HL-60/S4 treated with phorbol 12-myristate 13-acetate at 8.2 ng/mL for 4 days and 3 days (cell line): ENCODE results near the gene SEC24D.
"Not testable (repeated sequence)": the region's sequence is repeated elsewhere in the genome, so short reads cannot be mapped to it uniquely, and the experiment has no call there.

Experiments used
- in situ Hi-C: fragments of 300-500 bp; cut with MboI; formaldehyde crosslinking; loops from 2 replicates; pipeline ENCODE4 v1.15.0; 2022; ENCODE audit warnings: low sequenced_read_pairs

SEC24D gene

DNA sequence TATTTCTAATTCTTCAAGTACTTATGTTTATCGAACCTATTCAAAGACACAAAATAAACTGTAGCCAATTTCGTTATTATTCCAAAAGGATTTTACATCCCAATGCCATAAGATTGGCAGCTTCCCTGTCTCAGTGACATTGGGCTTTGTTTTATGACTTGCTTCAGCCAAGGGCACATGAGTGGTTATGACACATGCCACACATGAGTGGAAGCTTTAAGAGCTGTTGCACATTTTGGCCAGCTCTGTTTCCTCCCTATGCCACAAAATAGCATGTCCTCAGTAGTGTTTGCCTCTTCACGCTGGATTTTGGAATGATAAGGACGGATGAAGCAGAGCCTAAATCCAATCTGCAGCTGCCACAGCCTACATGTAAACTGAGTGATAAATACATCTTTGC lies 21.9 kb downstream of the SEC24D start:
- in situ Hi-C loops = no loop called here

DNA sequence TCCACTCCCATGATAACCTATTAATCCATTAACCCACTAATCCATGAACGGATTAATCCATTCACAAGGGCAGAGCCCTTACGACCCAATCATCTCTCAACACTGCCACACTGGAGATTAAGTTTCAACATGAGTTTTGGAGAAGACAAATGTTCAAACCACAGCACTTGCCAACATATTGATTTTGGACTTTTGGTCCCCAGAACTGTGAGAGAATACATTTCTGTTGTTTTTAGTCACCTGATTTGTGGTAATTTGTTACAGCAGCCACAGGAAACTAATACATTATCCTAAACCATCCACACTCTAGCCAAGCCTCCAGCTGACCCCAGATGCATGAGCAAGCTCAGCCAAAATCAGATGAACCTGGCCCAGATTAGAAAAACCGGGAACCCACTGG lies 22.4 kb downstream of the SEC24D start:
- in situ Hi-C loops = no loop called here

DNA sequence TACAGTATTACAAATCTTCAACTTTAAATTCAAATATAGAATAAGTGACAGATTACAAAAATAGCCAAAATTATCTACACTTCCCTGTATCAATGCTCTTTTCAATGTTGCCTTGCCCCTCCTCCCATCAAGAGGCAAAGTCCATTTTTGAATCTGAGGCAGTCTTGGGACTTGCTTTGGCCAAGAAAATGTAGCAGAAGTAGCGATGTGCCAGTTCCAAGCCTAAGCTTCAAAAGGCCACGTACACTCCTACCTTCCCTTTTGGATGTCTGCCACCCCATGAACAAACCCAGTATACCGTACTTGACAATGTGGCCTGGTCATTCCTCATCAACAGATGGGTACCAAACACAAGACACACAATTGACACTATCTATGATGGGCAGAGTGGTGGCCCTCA lies 24.1 kb downstream of the SEC24D start:
- in situ Hi-C loops = no loop called here

DNA sequence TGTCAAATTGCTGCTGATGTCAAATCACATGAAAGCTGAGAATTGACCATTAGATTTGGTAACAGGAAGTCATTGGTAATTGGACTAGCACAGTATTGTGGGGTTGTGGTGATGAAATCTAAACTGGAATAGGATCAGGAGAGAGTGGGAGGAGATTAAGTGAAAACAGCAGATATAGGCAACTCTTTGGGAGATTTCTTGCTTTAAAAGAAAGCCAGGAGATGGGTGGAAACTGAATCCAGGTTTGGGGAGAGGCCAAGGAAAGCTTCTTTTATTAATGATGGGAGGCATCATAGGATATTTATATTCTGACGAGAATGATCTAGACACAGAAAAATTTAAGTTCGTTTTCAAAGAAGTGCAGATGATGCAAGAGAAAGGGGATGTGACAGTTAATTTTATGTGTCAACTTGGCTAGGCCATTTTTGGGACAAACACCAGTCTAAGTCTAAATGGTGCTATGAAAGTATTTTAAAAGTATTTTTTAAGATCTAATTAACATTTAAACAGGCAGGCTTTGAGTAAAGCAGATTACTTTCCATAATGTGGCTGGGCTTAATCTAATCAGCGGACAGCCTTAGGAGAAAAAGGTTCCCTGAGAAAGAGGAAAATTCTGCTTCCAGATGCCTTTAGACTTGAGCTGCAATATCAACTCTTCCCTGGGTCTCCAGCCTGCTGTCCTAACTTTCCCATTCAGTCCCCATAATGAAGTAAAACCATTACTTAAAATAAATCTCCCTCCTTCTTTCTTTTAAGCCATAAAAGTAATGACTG lies 24.7 kb downstream of the SEC24D start:
- in situ Hi-C loops = no loop called here

DNA sequence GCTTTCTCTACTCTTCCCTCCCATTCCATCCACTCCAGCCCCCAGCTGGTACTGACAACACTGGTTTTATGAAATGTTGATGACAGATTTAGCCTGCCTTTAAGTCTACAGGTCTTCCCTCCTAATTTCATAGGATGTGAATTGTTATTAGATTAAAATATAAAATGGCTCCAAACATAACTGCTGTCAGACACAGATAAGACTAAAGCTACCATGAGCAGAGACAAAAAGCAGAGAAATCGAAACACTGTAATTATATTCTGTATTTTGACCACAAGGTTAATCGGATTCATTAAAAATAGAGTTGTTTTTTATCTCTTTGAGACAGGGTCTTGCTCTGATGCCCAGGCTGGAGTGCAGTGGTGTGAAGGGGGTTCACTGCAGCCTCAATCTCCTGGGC lies 28.3 kb downstream of the SEC24D start:
- in situ Hi-C loops = no loop called here

DNA sequence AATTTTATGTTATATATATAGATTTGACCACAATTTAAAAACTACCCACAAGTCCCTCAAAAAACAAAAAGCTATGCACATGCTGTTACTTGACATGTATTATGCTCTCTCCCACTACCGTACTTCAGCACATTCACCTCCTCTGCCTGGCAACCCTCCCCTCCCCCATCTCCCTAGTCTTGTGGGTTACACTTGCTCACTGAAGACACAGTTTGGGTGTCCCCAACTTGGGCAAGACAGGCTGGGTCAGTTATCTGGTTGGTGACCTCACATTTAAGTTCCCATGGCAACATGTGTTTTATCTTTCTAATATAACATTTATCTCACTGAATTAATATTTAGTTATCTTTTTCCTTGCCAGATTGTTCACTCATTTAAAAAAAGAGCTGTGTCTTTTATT lies 32.7 kb downstream of the SEC24D start:
- in situ Hi-C loops = no loop called here

DNA sequence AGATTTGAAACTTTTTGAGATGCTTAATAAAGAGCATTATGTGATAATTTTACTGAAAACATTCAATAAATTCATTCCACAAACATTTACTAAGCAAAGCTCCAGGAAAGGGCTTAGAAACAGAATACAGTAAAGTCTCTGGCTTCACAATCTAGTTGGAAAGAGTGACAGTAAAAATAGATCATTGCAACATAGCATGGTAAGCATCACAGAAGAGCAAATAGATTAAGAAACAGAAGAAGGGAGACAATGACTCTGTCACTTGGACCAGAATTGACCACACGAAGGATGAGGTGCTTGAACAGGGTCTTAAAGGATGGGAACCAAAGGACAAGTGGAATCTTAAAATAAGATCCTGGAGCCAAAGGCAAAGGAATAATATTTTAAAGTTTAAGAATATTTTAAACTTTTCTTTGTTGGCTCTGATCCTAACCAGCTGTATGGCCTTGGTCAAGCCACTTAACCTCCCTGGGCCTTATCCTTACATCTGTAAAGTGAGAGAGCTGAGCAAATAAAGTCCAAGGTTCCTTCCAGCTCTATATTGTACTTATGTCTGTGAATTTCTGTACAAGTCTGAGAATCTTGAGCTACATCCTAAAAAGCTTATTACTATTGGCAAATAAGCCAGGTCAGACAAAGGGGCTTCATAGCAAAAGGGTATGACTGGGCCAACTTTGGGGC lies 33.9 kb downstream of the SEC24D start:
- in situ Hi-C loops = no loop called here

DNA sequence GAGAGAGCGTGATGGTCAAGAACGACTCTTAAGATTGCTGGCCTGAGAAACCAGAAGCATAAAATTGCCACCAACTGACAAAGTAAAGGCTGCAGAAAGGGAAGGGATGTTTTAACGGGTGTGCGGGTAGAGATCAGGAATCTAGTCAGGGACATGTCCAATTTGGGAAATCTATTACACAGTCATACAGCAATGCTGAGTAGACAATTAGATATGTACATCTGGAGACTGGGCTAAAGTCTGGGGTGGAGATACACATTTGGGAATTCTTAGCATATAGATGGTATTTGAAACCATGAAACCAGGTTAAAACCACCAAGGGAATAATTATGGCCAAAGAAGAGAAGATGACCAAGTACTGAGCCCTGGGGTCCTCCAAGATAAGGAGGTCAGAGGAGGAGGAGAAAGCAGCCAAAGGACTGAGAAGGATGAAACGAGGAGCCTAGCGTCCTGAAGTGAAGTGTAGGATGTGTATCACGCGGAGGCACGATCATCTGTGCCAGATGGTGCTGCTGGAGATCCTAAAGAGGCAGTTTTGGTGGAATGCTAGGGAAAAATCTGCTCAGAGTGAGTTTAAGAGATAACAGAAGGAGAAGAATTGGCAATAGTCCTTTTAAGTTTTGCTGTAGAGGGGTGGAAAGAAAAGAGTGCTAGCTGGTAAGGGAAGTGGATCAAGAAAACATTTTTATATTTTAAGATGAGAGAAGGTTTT lies 36.5 kb downstream of the SEC24D start:
- in situ Hi-C loops = no loop called here

DNA sequence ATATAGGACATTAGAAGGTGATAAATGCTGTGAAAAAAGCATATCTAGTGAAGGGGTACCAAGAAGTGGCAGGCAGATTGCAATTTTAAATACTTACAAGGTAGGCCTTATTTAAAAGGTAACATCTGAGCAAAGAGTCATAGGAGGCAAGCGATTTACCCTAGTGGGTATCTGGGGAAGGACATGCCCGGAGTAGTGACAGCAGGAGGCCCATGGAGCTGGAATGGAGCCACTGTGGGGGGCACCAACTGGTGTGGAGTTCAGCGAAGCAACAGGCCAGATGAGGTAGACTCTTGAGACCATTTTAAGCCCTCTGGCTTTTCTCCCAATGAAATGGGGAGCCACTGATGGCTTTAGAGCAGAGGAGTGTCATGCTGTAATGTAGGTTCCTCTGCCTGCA lies 37.3 kb downstream of the SEC24D start:
- in situ Hi-C loops = no loop called here

DNA sequence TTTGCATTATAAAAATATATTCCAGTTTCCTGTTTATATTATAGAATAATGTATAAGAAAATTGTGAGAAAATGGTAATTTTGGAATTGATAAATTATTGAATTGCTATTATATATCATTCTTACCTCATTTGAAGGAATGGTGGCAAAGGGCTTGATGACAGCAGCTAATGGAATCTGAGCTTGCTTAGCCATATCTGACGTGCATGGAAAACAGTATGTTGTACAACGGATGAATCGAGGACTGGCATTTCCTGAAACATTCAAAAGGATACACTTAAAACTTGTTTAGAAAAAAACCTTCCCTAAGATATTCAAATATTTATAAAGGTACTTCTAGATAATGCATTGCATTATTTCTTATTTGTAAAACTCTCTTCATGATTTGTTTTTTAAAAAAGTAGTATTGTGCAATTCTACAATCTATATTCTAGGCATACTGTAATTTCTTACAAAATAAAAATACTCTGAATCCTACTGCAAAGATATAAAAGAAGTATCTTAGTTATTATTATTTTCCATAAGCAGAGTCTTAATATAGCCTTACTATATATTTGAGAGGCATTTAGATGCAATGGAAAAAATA lies 38.3 kb downstream of the SEC24D start:
- in situ Hi-C loops = no loop called here

DNA sequence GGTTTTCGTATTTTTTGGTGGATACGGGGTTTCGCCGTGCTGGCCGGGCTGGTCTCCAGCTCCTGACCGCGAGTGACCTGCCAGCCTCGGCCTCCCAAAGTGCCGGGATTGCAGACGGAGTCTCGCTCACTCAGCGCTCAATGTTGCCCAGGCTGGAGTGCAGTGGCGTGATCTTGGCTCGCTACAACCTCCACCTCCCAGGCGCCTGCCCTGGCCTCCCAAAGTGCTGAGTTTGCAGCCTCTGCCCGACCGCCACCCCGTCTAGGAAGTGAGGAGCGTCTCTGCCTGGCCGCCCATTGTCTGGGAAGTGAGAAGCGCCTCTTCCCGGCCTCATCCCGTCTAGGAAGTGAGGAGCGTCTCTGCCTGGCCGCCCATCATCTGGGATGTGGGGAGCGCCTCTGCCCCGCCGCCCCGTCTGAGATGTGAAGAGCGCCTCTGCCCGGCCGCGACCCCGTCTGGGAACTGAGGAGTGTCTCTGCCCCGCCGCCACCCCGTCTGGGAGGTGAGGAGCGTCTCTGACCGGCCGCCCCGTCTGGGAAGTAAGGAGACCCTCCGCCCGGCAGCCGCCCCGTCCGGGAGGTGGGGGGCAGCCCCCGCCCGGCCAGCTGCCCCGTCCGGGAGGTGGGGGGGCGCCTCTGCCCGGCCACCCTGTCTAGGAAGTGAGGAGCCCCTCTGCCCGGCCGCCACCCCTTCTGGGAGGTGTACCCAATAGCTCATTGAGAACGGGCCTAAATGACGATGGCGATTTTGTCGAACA lies 44.1 kb downstream of the SEC24D start:
- in situ Hi-C loops = not testable (repeated sequence)

DNA sequence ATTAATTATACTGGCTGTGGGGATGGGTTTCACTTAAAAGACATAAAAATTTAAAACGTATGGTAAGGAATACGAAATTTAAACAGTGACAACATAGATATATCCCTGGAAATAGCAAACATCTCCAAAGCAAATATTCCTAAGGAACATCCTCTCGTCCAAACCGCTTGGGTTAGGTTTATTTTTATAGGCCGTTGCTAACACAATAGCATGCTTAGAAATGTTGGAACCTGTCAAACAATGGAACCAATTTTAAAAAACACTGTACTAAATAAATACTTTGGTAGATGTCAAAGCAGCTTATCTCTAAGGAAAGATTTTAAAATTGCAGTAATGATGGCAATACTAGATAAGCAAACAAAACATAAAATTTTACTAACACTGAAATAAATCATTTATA lies 45.4 kb downstream of the SEC24D start:
- in situ Hi-C loops = no loop called here

DNA sequence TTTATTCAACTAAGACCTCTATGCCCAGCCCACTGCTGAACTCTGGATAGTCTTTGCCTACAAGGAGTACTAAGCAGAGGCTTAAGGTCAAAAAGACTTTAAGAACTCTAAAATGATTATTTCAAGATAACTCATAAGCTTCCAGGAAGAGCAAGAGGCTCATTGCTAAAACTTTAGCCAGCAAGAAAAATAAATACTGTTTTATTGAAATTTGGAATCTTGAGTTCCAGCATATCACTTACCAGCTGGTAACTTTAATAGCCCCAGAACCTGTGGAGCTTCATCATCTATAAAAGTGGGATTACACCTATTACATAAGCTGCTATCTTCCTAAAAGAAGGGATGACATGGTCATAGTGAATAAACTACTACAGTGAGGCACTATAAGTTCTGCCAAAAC lies 47.0 kb downstream of the SEC24D start:
- in situ Hi-C loops = no loop called here

DNA sequence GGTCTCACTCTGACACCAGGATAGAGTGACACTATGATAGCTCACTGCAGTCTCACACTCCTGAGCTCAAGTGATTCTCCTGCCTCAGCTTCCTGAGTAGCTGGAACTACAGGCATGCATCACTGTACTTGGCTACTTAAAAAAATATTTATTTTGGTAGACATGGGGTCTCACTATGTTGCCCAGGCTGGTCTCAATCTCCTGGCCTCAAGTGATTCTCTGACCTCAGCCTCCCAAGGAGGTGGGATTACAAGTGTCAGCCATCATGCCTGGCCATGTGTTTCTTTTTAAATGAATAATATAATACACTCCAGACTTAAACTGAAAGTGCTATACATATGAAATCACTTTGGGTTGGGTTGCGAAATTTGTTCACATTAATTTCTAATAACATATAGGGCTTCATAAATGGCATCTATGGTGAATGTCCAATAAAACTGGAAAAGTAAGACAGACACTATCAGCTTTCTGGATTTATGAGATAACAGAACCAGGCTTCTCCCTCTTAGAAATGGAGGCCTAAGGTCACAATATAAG lies 48.0 kb downstream of the SEC24D start:
- in situ Hi-C loops = no loop called here

DNA sequence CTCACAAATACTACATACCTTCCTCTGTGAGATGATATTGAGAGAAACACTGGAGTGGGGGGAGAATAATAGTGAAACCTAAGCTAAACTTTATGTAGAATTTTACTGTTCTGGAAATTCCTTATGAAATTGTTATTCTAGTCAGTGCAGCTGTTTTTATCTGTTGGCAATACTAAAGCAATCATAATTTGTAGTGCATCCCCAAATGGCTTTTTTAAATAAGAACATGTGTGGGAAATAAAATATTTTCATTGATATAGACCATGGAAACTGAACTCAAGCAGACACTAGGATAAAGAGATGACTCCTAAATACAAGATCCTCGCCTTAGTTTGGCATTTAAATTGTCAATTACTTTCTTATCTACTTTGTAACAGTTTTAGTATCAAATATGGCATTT lies 51.1 kb downstream of the SEC24D start:
- in situ Hi-C loops = no loop called here

DNA sequence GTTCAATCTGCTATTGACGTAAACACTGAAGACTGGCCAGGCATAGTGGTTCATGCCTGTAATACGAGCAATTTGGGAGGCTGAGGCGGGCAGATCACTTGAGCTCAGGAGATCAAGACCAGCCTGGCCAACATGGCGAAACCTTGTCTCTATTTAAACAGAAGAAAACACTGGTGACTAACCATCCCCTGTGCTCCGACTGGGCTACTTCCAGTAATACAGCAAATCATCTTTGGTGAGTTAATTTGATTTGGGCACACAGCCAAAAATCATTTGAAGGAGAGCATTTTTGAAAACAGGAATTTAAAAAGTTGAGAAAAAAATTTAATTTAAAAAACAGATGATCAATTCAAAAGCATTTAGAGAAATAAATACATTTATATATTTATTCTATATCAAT lies 52.0 kb downstream of the SEC24D start:
- in situ Hi-C loops = no loop called here

DNA sequence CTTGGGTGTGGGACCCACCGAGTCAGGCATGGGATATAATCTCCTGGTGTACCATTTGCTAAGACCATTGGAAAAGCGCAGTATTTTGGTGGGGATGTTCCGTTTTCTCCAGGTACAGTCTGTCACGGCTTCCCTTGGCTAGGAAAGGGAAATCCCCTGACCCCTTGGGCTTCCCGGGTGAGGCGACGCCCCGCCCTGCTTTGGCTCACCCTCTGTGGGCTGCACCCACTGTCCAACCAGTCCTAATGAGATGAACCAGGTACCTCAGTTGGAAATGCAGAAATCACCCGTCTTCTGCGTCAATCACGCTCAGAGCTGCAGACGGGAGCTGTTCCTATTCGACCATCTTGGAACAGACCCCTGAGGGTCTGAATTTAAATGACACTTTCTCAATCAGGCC lies 53.0 kb downstream of the SEC24D start:
- in situ Hi-C loops = not testable (repeated sequence)

DNA sequence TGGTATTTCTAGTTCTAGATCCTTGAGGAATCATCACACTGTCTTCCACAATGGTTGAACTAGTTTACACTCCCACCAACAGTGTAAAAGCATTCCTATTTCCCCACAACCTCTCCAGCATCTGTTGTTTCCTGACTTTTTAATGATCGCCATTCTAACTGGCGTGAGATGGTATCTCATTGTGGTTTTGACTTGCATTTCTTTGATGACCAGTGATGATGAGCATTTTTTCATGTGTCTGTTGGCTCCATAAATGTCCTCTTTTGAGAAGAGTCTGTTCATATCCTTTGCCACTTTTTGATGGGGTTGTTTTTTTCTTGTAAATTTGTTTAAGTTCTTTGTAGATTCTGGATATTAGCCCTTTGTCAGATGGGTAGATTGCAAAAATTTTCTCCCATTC lies 58.3 kb downstream of the SEC24D start:
- in situ Hi-C loops = not testable (repeated sequence)

DNA sequence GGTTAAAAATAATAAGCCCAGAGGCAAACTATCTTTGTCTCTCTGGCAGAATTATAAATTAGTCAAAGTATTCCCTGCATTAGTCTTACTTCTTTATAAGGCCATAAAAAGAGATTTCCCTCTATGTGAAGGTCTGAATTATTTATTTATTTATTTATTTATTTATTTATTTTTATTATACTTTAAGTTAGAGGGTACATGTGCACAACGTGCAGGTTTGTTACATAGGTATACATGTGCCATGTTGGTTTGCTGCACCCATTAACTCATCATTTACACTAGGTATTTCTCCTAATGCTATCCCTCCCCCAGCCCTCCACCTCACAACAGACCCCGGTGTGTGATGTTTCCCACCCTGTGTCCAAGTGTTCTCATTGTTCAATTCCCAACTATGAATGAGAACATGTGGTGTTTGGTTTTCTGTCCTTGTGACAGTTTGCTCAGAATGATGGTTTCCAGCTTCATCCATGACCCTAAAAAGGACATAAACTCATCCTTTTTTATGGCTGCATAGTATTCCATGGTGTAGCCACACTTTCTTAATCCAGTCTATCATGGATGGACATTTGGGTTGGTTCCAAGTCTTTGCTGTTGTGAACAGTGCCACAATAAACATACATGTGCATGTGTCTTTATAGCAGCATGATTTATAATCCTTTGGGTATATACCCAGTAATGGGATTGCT lies 58.8 kb downstream of the SEC24D start:
- in situ Hi-C loops = not testable (repeated sequence)
